SK-N-SH (cell line): Measurements from ENCODE around the gene SLC5A11. TPM values are rescaled to one million over a fixed set of nuclear protein-coding genes. Genes with fewer than 3 reads are reported as not detected.

Source experiments
- CTCF ChIA-PET: fragments of 300-600, 350-600 bp; formaldehyde crosslinking; extraction: SDS; loops from one replicate; lab custom pipeline; 2021; lab: Yijun Ruan, JAX
- POLR2A ChIA-PET: fragments of 350-600 bp; sonication (Branson Sonifier 250); formaldehyde crosslinking; extraction: SDS; loops from one replicate; lab custom pipeline; 2020; ENCODE audit warnings: antibody characterized with exemption, inconsistent platforms; lab: Yijun Ruan, JAX
- DNase-seq: peaks from one replicate; pipeline ENCODE4 v3.0.0; 2012
- H2AFZ ChIP-seq: fragments of 200-600 bp; sonication (generic); 2 replicates; pipeline ENCODE4 v1.8.1; 2016; ENCODE audit warnings: antibody characterized with exemption, mild to moderate bottlenecking, low read depth
- H3F3A ChIP-seq: fragments of 200-600 bp; sonication (generic); replicated peaks from 2 replicates; pipeline ENCODE3; 2016; ENCODE audit warnings: antibody characterized with exemption, mild to moderate bottlenecking; ENCODE audit not compliant: insufficient read depth
- H3K27ac ChIP-seq, 2 experiments: fragments of 200-500 bp in 1 of 2; fragments of 200-600 bp in 1 of 2; sonication (Bioruptor generic) in 1 of 2; sonication (generic), shearing (Covaris generic) in 1 of 2; 2 replicates each; pipeline versions ENCODE4 v1.5.1 to v1.6.1; 2014 to 2016; ENCODE audit warnings: low read depth in 2 of 2, inconsistent platforms in 1 of 2, low read length in 1 of 2, mild to moderate bottlenecking in 1 of 2, mixed read lengths in 1 of 2
- H3K27me3 ChIP-seq: fragments of 200-600 bp; sonication (generic), shearing (Covaris generic); 2 replicates; pipeline ENCODE4 v1.6.1; 2016; ENCODE audit warnings: mixed run types; ENCODE audit not compliant: insufficient read depth
- H3K36me3 ChIP-seq, 2 experiments: fragments of 200-500 bp in 1 of 2; fragments of 200-600 bp in 1 of 2; sonication (Bioruptor generic) in 1 of 2; sonication (generic) in 1 of 2; replicated peaks in 1 of 2; 2 replicates each; pipeline versions ENCODE3 to v1.5.1; 2014 to 2016; ENCODE audit warnings: low read length in 1 of 2, mild to moderate bottlenecking in 1 of 2; ENCODE audit not compliant: insufficient read depth in 2 of 2, control insufficient read depth in 1 of 2
- H3K4me1 ChIP-seq, 2 experiments: fragments of 200-500 bp in 1 of 2; fragments of 200-600 bp in 1 of 2; sonication (Bioruptor generic) in 1 of 2; sonication (generic), shearing (Covaris generic) in 1 of 2; 2 replicates each; pipeline versions ENCODE4 v1.5.1 to v1.6.1; 2014 to 2016; ENCODE audit warnings: low read depth in 1 of 2, low read length in 1 of 2, mixed run types in 1 of 2; ENCODE audit not compliant: insufficient read depth in 2 of 2, control insufficient read depth in 1 of 2
- H3K4me2 ChIP-seq: fragments of 200-600 bp; sonication (generic), shearing (Covaris generic); 2 replicates; pipeline ENCODE4 v1.6.1; 2017; ENCODE audit warnings: mixed run types
- H3K4me3 ChIP-seq, 2 experiments: fragments of 200-500 bp in 1 of 2; fragments of 200-600 bp in 1 of 2; sonication (Bioruptor generic) in 1 of 2; sonication (generic), shearing (Covaris generic) in 1 of 2; 2 replicates each; pipeline versions ENCODE4 v1.5.1 to v1.8.1; 2014 to 2016; ENCODE audit warnings: low read depth in 2 of 2, inconsistent platforms in 1 of 2, low read length in 1 of 2, mild to moderate bottlenecking in 1 of 2, mixed read lengths in 1 of 2, moderate library complexity in 1 of 2
- H3K79me2 ChIP-seq: fragments of 200-600 bp; sonication (generic); 2 replicates; pipeline ENCODE4 v1.8.1; 2017; ENCODE audit warnings: mild to moderate bottlenecking; ENCODE audit not compliant: insufficient read depth
- H3K9ac ChIP-seq: fragments of 200-600 bp; sonication (generic); 2 replicates; pipeline ENCODE4 v1.6.1; 2017; ENCODE audit warnings: mixed run types
- H3K9me2 ChIP-seq: fragments of 200-600 bp; sonication (generic); 2 replicates; pipeline ENCODE4 v1.6.1; 2017; ENCODE audit warnings: mixed run types
- H3K9me3 ChIP-seq: fragments of 200-600 bp; sonication (generic); 2 replicates; pipeline ENCODE4 v1.6.1; 2017; ENCODE audit warnings: mixed run types, mild to moderate bottlenecking, moderate library complexity
- H4K20me1 ChIP-seq: fragments of 200-600 bp; sonication (generic); 2 replicates; pipeline ENCODE4 v1.6.1; 2017; ENCODE audit warnings: mild to moderate bottlenecking, mixed run types; ENCODE audit not compliant: insufficient read depth
- CHD2 ChIP-seq: fragments of 150-350 bp; IDR thresholded peaks from 2 replicates; pipeline ENCODE4 v1.6.1; 2018; ENCODE audit warnings: low read length; ENCODE audit not compliant: partially characterized antibody
- EP300 ChIP-seq, 2 experiments: IDR thresholded peaks; 2 replicates each; pipeline versions ENCODE4 v1.4.0 to v1.6.1; 2012; ENCODE audit warnings: borderline replicate concordance in 1 of 2, low read depth in 1 of 2, low read length in 1 of 2
- EZH2phosphoT487 ChIP-seq: fragments of 200-600 bp; sonication (generic); IDR thresholded peaks from 2 replicates; pipeline ENCODE4 v1.6.1; 2017; ENCODE audit warnings: low read depth, mixed run types, mild to moderate bottlenecking, antibody characterized with exemption, moderate library complexity, borderline replicate concordance
- FOSL2 ChIP-seq: IDR thresholded peaks from 2 replicates; pipeline ENCODE4 v1.4.0; 2012; ENCODE audit warnings: low read depth, mild to moderate bottlenecking, moderate library complexity, borderline replicate concordance
- GATA2 ChIP-seq: sonication (generic); formaldehyde crosslinking; IDR thresholded peaks from 2 replicates; pipeline ENCODE4 v1.5.0; 2020; ENCODE audit warnings: mild to moderate bottlenecking, missing genetic modification reagents
- MAX ChIP-seq: IDR thresholded peaks from 2 replicates; pipeline ENCODE4 v1.4.0; 2012; ENCODE audit warnings: low read depth
- MXI1 ChIP-seq: IDR thresholded peaks from 2 replicates; pipeline ENCODE4 v1.6.1; 2012; ENCODE audit warnings: mild to moderate bottlenecking, low read depth, low read length, improper control_type of control experiment
- POLR2AphosphoS5 ChIP-seq: IDR thresholded peaks from 2 replicates; pipeline ENCODE4 v1.6.1; 2012; ENCODE audit warnings: low read depth, low read length
- RCOR1 ChIP-seq: fragments of 150-350 bp; IDR thresholded peaks from 2 replicates; pipeline ENCODE4 v1.6.1; 2017; ENCODE audit warnings: antibody characterized with exemption, low read length
- REST ChIP-seq: IDR thresholded peaks from 2 replicates; pipeline ENCODE4 v1.6.1; 2012; ENCODE audit warnings: mild to moderate bottlenecking, low read depth, low read length, moderate library complexity
- RFX5 ChIP-seq: IDR thresholded peaks from 2 replicates; pipeline ENCODE4 v1.6.1; 2012; ENCODE audit warnings: mild to moderate bottlenecking, improper control_type of control experiment, low read length
- SMC3 ChIP-seq: IDR thresholded peaks from 2 replicates; pipeline ENCODE4 v1.6.1; 2012; ENCODE audit warnings: low read depth, low read length, improper control_type of control experiment
- TAF1 ChIP-seq: IDR thresholded peaks from 2 replicates; pipeline ENCODE4 v1.6.1; 2012; ENCODE audit warnings: low read depth, mild to moderate bottlenecking, low read length, moderate library complexity, borderline replicate concordance
- TEAD4 ChIP-seq: IDR thresholded peaks from 2 replicates; pipeline ENCODE4 v1.4.0; 2012; ENCODE audit warnings: mild to moderate bottlenecking, borderline replicate concordance; ENCODE audit not compliant: insufficient read depth
- ZBTB33 ChIP-seq: IDR thresholded peaks from 2 replicates; pipeline ENCODE4 v1.4.0; 2012; ENCODE audit warnings: low read depth, borderline replicate concordance
- WGBS: methylation state at CpG from one replicate; pipeline ENCODE4 v1.1.6; 2017; ENCODE audit warnings: low lambda C conversion rate; 5-methylcytosine and 5-hydroxymethylcytosine counted together
- polyA plus RNA-seq, 3 experiments: library from polyadenylated mRNA; depleted of rRNA; stranded (reverse); fragments of >200 nt; gene quantifications; 2 replicates each; pipeline ENCODE4 v1.2.3, GENCODE V29; 2012
- TF ChIP-seq, protein P1 (sequence below): fragments of 200-600 bp; sonication (generic); IDR thresholded peaks from 2 replicates; pipeline ENCODE4 v1.6.1; 2017; ENCODE audit warnings: antibody characterized with exemption, mild to moderate bottlenecking, moderate library complexity

Gene SLC5A11
- polyA plus RNA-seq, 1 of the 3 experiments (the other 2 are of a cell fraction), result not detected

- no peak overlapping the region; a peak in 1 of 4 replicates for H3K4me3 ChIP-seq
- no peaks in the 10 kb centered on the region for H3K36me3 ChIP-seq
- 0 out of 4 replicates have a peak, but pooled peaks cover 0 to 8% of the 10 kb centered on the region in 2 experiments for H3K4me1 ChIP-seq
- peak overlapping the region; percentile 54 for H3K4me2 ChIP-seq
- no peak for DNase-seq
- 30% methylated on average over 5 of the region's 5 CpGs for WGBS
- CTCF ChIA-PET, result no interaction called here
- POLR2A ChIA-PET, result interaction anchor here (0.6 kb wide), 1 partner anchor 144 kb away, joined by 3 read pairs; no protein-coding TSS in a partner anchor
- no peaks in the 10 kb centered on the region for H3F3A ChIP-seq
- H3K27me3 ChIP-seq, result no peaks in the 10 kb centered on the region
- no peaks in the 10 kb centered on the region for H3K79me2 ChIP-seq
- TF ChIP-seq RCOR1, result no peak
- TF ChIP-seq, all 33 proteins: peak for 0
- H3K9me3 ChIP-seq, result no peaks in the 10 kb centered on the region
- H2AFZ ChIP-seq, result 0 out of 2 replicates have a peak overlapping the region, but pooled peaks have one; percentile 33
- H3K9me2 ChIP-seq, result no peaks in the 10 kb centered on the region
- H3K9ac ChIP-seq, result peak overlapping the region; percentile 23; the same call in 1 of the 2 replicates
- H3K27ac ChIP-seq, result peak overlapping the region in 1 of 2 experiments; percentile 47; a peak in 2 of 4 replicates
- H4K20me1 ChIP-seq, result no peaks in the 10 kb centered on the region
Observed at GRCh38 chr16:24838554-24839266, 7.1 kb upstream of the SLC5A11 start.

- Histone ChIP-seq H3K4me1 (0 out of 4 replicates have a peak, but pooled peaks cover 0 to 8% of the 10 kb centered on the region in 2 experiments), H3K36me3 (no peaks in the 10 kb centered on the region), H3K4me2 (peak overlapping the region; percentile 54), H3K9me3 (no peaks in the 10 kb centered on the region), H3K27me3 (no peaks in the 10 kb centered on the region), H3K27ac (peak overlapping the region in 1 of 2 experiments; percentile 47; a peak in 1 of 4 replicates), H3K9me2 (no peaks in the 10 kb centered on the region), H3F3A (no peaks in the 10 kb centered on the region), H3K79me2 (no peaks in the 10 kb centered on the region), H3K9ac (no peak overlapping the region), H4K20me1 (no peaks in the 10 kb centered on the region), H2AFZ (no peak overlapping the region), H3K4me3 (no peak overlapping the region)
- DNase-seq, result no peak
- CTCF ChIA-PET, result interaction anchor here (0.9 kb wide), 1 partner anchor 9 kb away, joined by 3 read pairs; no protein-coding TSS in a partner anchor
- WGBS, result 76% methylated on average over 7 of the region's 7 CpGs
- POLR2A ChIA-PET, result no interaction called here
- TF ChIP-seq FOSL2 (no peak), EZH2phosphoT487 (no peak), MAX (no peak), RCOR1 (no peak), REST (no peak), EP300 (IDR thresholded peaks at IDR 0.05; ENCODE audit: borderline replicate concordance in 1 of 2, low read depth in 1 of 2, low read length in 1 of 2) (no peak), POLR2AphosphoS5 (no peak), RFX5 (no peak), SMC3 (no peak), MXI1 (no peak), TAF1 (no peak), CHD2 (no peak), GATA2 (CRISPR knock-in tag) (no peak), ZBTB33 (no peak), TEAD4 (no peak)
- TF ChIP-seq, protein P1, sequence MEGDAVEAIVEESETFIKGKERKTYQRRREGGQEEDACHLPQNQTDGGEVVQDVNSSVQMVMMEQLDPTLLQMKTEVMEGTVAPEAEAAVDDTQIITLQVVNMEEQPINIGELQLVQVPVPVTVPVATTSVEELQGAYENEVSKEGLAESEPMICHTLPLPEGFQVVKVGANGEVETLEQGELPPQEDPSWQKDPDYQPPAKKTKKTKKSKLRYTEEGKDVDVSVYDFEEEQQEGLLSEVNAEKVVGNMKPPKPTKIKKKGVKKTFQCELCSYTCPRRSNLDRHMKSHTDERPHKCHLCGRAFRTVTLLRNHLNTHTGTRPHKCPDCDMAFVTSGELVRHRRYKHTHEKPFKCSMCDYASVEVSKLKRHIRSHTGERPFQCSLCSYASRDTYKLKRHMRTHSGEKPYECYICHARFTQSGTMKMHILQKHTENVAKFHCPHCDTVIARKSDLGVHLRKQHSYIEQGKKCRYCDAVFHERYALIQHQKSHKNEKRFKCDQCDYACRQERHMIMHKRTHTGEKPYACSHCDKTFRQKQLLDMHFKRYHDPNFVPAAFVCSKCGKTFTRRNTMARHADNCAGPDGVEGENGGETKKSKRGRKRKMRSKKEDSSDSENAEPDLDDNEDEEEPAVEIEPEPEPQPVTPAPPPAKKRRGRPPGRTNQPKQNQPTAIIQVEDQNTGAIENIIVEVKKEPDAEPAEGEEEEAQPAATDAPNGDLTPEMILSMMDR, result no peak
Observed at GRCh38 chr16:24839347-24839972, 6.3 kb upstream of the SLC5A11 start.
